Measurements from ENCODE around the gene JSRP1.

JSRP1 gene

GRCh38 chr19:2233601-2234280 lies 22.5 kb downstream of the JSRP1 start:
- no peak overlapping the region for H3K4me3 ChIP-seq (ENCODE audit: low read length)
- no peak for TF ChIP-seq CTCF (conservative IDR thresholded peaks at IDR 0.05; ENCODE audit: low read length)
- no peak for DNase-seq (ENCODE audit: low read depth)

- no peak overlapping the region for H3K4me3 ChIP-seq (ENCODE audit: low read length)
- no peak for DNase-seq (ENCODE audit: low read depth)
- no peak for TF ChIP-seq CTCF (conservative IDR thresholded peaks at IDR 0.05; ENCODE audit: low read length)
Observed at GRCh38 chr19:2232286-2233151, 23.7 kb downstream of the JSRP1 start.

GRCh38 chr19:2231621-2232221 lies 24.5 kb downstream of the JSRP1 start:
- H3K4me3 ChIP-seq (ENCODE audit: low read length), result no peak overlapping the region
- no peak for DNase-seq (ENCODE audit: low read depth)
- peak; percentile 24 for TF ChIP-seq CTCF (conservative IDR thresholded peaks at IDR 0.05; ENCODE audit: low read length)

GRCh38 chr19:2230807-2231533 lies 25.2 kb downstream of the JSRP1 start:
- DNase-seq (ENCODE audit: low read depth), result no peak
- H3K4me3 ChIP-seq (ENCODE audit: low read length), result no peak overlapping the region
- no peak for TF ChIP-seq CTCF (conservative IDR thresholded peaks at IDR 0.05; ENCODE audit: low read length)

GRCh38 chr19:2230033-2230531 lies 26.1 kb downstream of the JSRP1 start:
- TF ChIP-seq CTCF (conservative IDR thresholded peaks at IDR 0.05; ENCODE audit: low read length), result no peak
- DNase-seq (ENCODE audit: low read depth), result no peak
- no peak overlapping the region for H3K4me3 ChIP-seq (ENCODE audit: low read length)

GRCh38 chr19:2229103-2230032 lies 26.8 kb downstream of the JSRP1 start:
- no peak for DNase-seq (ENCODE audit: low read depth)
- no peak for TF ChIP-seq CTCF (conservative IDR thresholded peaks at IDR 0.05; ENCODE audit: low read length)
- H3K4me3 ChIP-seq (ENCODE audit: low read length), result no peak overlapping the region
